SK-N-SH (cell line): ENCODE data around the gene KLHL35. TPM values are rescaled to one million over a fixed set of nuclear protein-coding genes. Genes with fewer than 3 reads are reported as not detected.

ENCODE experiments used
- CTCF ChIA-PET: fragments of 300-600, 350-600 bp; formaldehyde crosslinking; extraction: SDS; loops from one replicate; lab custom pipeline; 2021; lab: Yijun Ruan, JAX
- POLR2A ChIA-PET: fragments of 350-600 bp; sonication (Branson Sonifier 250); formaldehyde crosslinking; extraction: SDS; loops from one replicate; lab custom pipeline; 2020; ENCODE audit warnings: antibody characterized with exemption, inconsistent platforms; lab: Yijun Ruan, JAX
- DNase-seq: peaks from one replicate; pipeline ENCODE4 v3.0.0; 2012
- H2AFZ ChIP-seq: fragments of 200-600 bp; sonication (generic); 2 replicates; pipeline ENCODE4 v1.8.1; 2016; ENCODE audit warnings: antibody characterized with exemption, mild to moderate bottlenecking, low read depth
- H3F3A ChIP-seq: fragments of 200-600 bp; sonication (generic); replicated peaks from 2 replicates; pipeline ENCODE3; 2016; ENCODE audit warnings: antibody characterized with exemption, mild to moderate bottlenecking; ENCODE audit not compliant: insufficient read depth
- H3K27ac ChIP-seq, 2 experiments: fragments of 200-500 bp in 1 of 2; fragments of 200-600 bp in 1 of 2; sonication (Bioruptor generic) in 1 of 2; sonication (generic), shearing (Covaris generic) in 1 of 2; 2 replicates each; pipeline versions ENCODE4 v1.5.1 to v1.6.1; 2014 to 2016; ENCODE audit warnings: low read depth in 2 of 2, inconsistent platforms in 1 of 2, low read length in 1 of 2, mild to moderate bottlenecking in 1 of 2, mixed read lengths in 1 of 2
- H3K27me3 ChIP-seq: fragments of 200-600 bp; sonication (generic), shearing (Covaris generic); 2 replicates; pipeline ENCODE4 v1.6.1; 2016; ENCODE audit warnings: mixed run types; ENCODE audit not compliant: insufficient read depth
- H3K36me3 ChIP-seq, 2 experiments: fragments of 200-500 bp in 1 of 2; fragments of 200-600 bp in 1 of 2; sonication (Bioruptor generic) in 1 of 2; sonication (generic) in 1 of 2; replicated peaks in 1 of 2; 2 replicates each; pipeline versions ENCODE3 to v1.5.1; 2014 to 2016; ENCODE audit warnings: low read length in 1 of 2, mild to moderate bottlenecking in 1 of 2; ENCODE audit not compliant: insufficient read depth in 2 of 2, control insufficient read depth in 1 of 2
- H3K4me1 ChIP-seq, 2 experiments: fragments of 200-500 bp in 1 of 2; fragments of 200-600 bp in 1 of 2; sonication (Bioruptor generic) in 1 of 2; sonication (generic), shearing (Covaris generic) in 1 of 2; 2 replicates each; pipeline versions ENCODE4 v1.5.1 to v1.6.1; 2014 to 2016; ENCODE audit warnings: low read depth in 1 of 2, low read length in 1 of 2, mixed run types in 1 of 2; ENCODE audit not compliant: insufficient read depth in 2 of 2, control insufficient read depth in 1 of 2
- H3K4me2 ChIP-seq: fragments of 200-600 bp; sonication (generic), shearing (Covaris generic); 2 replicates; pipeline ENCODE4 v1.6.1; 2017; ENCODE audit warnings: mixed run types
- H3K4me3 ChIP-seq, 2 experiments: fragments of 200-500 bp in 1 of 2; fragments of 200-600 bp in 1 of 2; sonication (Bioruptor generic) in 1 of 2; sonication (generic), shearing (Covaris generic) in 1 of 2; 2 replicates each; pipeline versions ENCODE4 v1.5.1 to v1.8.1; 2014 to 2016; ENCODE audit warnings: low read depth in 2 of 2, inconsistent platforms in 1 of 2, low read length in 1 of 2, mild to moderate bottlenecking in 1 of 2, mixed read lengths in 1 of 2, moderate library complexity in 1 of 2
- H3K79me2 ChIP-seq: fragments of 200-600 bp; sonication (generic); 2 replicates; pipeline ENCODE4 v1.8.1; 2017; ENCODE audit warnings: mild to moderate bottlenecking; ENCODE audit not compliant: insufficient read depth
- H3K9ac ChIP-seq: fragments of 200-600 bp; sonication (generic); 2 replicates; pipeline ENCODE4 v1.6.1; 2017; ENCODE audit warnings: mixed run types
- H3K9me2 ChIP-seq: fragments of 200-600 bp; sonication (generic); 2 replicates; pipeline ENCODE4 v1.6.1; 2017; ENCODE audit warnings: mixed run types
- H3K9me3 ChIP-seq: fragments of 200-600 bp; sonication (generic); 2 replicates; pipeline ENCODE4 v1.6.1; 2017; ENCODE audit warnings: mixed run types, mild to moderate bottlenecking, moderate library complexity
- H4K20me1 ChIP-seq: fragments of 200-600 bp; sonication (generic); 2 replicates; pipeline ENCODE4 v1.6.1; 2017; ENCODE audit warnings: mild to moderate bottlenecking, mixed run types; ENCODE audit not compliant: insufficient read depth
- CHD2 ChIP-seq: fragments of 150-350 bp; IDR thresholded peaks from 2 replicates; pipeline ENCODE4 v1.6.1; 2018; ENCODE audit warnings: low read length; ENCODE audit not compliant: partially characterized antibody
- EP300 ChIP-seq, 2 experiments: IDR thresholded peaks; 2 replicates each; pipeline versions ENCODE4 v1.4.0 to v1.6.1; 2012; ENCODE audit warnings: borderline replicate concordance in 1 of 2, low read depth in 1 of 2, low read length in 1 of 2
- EZH2phosphoT487 ChIP-seq: fragments of 200-600 bp; sonication (generic); IDR thresholded peaks from 2 replicates; pipeline ENCODE4 v1.6.1; 2017; ENCODE audit warnings: low read depth, mixed run types, mild to moderate bottlenecking, antibody characterized with exemption, moderate library complexity, borderline replicate concordance
- FOXJ3 ChIP-seq: sonication (generic); formaldehyde crosslinking; IDR thresholded peaks from 2 replicates; pipeline ENCODE4 v1.5.1; 2020; ENCODE audit warnings: mild to moderate bottlenecking, missing genetic modification reagents
- GATA2 ChIP-seq: sonication (generic); formaldehyde crosslinking; IDR thresholded peaks from 2 replicates; pipeline ENCODE4 v1.5.0; 2020; ENCODE audit warnings: mild to moderate bottlenecking, missing genetic modification reagents
- IRF3 ChIP-seq: fragments of 150-350 bp; IDR thresholded peaks from 2 replicates; pipeline ENCODE4 v1.6.1; 2016; ENCODE audit warnings: mild to moderate bottlenecking, low read depth, low read length
- JUND ChIP-seq: IDR thresholded peaks from 2 replicates; pipeline ENCODE4 v1.4.0; 2012
- MXI1 ChIP-seq: IDR thresholded peaks from 2 replicates; pipeline ENCODE4 v1.6.1; 2012; ENCODE audit warnings: mild to moderate bottlenecking, low read depth, low read length, improper control_type of control experiment
- RCOR1 ChIP-seq: fragments of 150-350 bp; IDR thresholded peaks from 2 replicates; pipeline ENCODE4 v1.6.1; 2017; ENCODE audit warnings: antibody characterized with exemption, low read length
- REST ChIP-seq: IDR thresholded peaks from 2 replicates; pipeline ENCODE4 v1.6.1; 2012; ENCODE audit warnings: mild to moderate bottlenecking, low read depth, low read length, moderate library complexity
- TEAD4 ChIP-seq: IDR thresholded peaks from 2 replicates; pipeline ENCODE4 v1.4.0; 2012; ENCODE audit warnings: mild to moderate bottlenecking, borderline replicate concordance; ENCODE audit not compliant: insufficient read depth
- ZBTB33 ChIP-seq: IDR thresholded peaks from 2 replicates; pipeline ENCODE4 v1.4.0; 2012; ENCODE audit warnings: low read depth, borderline replicate concordance
- WGBS: methylation state at CpG from one replicate; pipeline ENCODE4 v1.1.6; 2017; ENCODE audit warnings: low lambda C conversion rate; 5-methylcytosine and 5-hydroxymethylcytosine counted together
- polyA plus RNA-seq, 3 experiments: library from polyadenylated mRNA; depleted of rRNA; stranded (reverse); fragments of >200 nt; gene quantifications; 2 replicates each; pipeline ENCODE4 v1.2.3, GENCODE V29; 2012

KLHL35 gene
- polyA plus RNA-seq, 1 of the 3 experiments (the other 2 are of a cell fraction), result 1.7 TPM

- WGBS, result 17% methylated on average over 1 of the region's 1 CpG
Observed at GRCh38 chr11:75406338-75406777, 26.6 kb downstream of the KLHL35 start.

More at GRCh38 chr11:75406338-75406777, 26.6 kb downstream of the KLHL35 start:
- Histone ChIP-seq H3K27ac (peak overlapping the region; percentile 3 to 74; a peak in 3 of 4 replicates), H3K27me3 (no peaks in the 10 kb centered on the region), H3F3A (peaks cover 45% of the 10 kb centered on the region), H3K9me2 (no peaks in the 10 kb centered on the region), H4K20me1 (peaks cover 75% of the 10 kb centered on the region), H3K9me3 (no peaks in the 10 kb centered on the region), H3K9ac (no peak overlapping the region), H2AFZ (no peak overlapping the region), H3K79me2 (peaks cover 76% of the 10 kb centered on the region), H3K4me1 (peaks cover 22 to 43% of the 10 kb centered on the region in 2 experiments), H3K36me3 (peaks cover 65 to 73% of the 10 kb centered on the region in 2 experiments), H3K4me2 (no peak overlapping the region), H3K4me3 (no peak overlapping the region)
- DNase-seq, result peak; percentile 61
- TF ChIP-seq MXI1 (peak; percentile 89), EP300 (IDR thresholded peaks at IDR 0.05; ENCODE audit: borderline replicate concordance in 1 of 2, low read depth in 1 of 2, low read length in 1 of 2) (peak in 1 of 2 experiments; percentile 57; a peak in 1 of 4 replicates), IRF3 (no peak), GATA2 (CRISPR knock-in tag) (peak; percentile 87), TEAD4 (no peak), CHD2 (peak; percentile 44), RCOR1 (peak; percentile 82), FOXJ3 (0 out of 2 replicates have a peak, but pooled peaks have one; percentile 41), JUND (0 out of 2 replicates have a peak, but pooled peaks have one; percentile 26), EZH2phosphoT487 (no peak), REST (no peak), ZBTB33 (no peak)
- ChIA-PET CTCF (interaction anchor here (1.1 to 3.8 kb wide), 6 partner anchors 11 to 128 kb away, joined by 3 to 27 read pairs (median 9); no protein-coding TSS in a partner anchor), POLR2A (interaction anchor here (0.7 to 1.1 kb wide), 3 partner anchors 15 to 100 kb away, joined by 3 to 5 read pairs (median 3); no protein-coding TSS in a partner anchor)
